Tibial nerve (tissue), 4 donors: ENCODE results near the gene CLNK.

Source experiments
- EP300 ChIP-seq, 2 donors: sonication (generic); formaldehyde crosslinking; IDR thresholded peaks; one replicate each; pipeline ENCODE4 v1.6.1; 2017; ENCODE audit warnings: antibody characterized with exemption in 2 of 2, mild to moderate bottlenecking in 1 of 2
- POLR2A ChIP-seq, 2 donors: fragments of 450-650 bp; IDR thresholded peaks; one replicate each; pipeline ENCODE4 v1.6.1; 2017; ENCODE audit warnings: antibody characterized with exemption in 2 of 2, mild to moderate bottlenecking in 2 of 2, moderate library complexity in 2 of 2
- TF ChIP-seq, protein P1 (sequence below), 5 experiments: fragments of 200-600 bp in 3 of 5; fragments of 450-650 bp in 2 of 5; sonication (generic) in 3 of 5; IDR thresholded peaks; one replicate each; pipeline ENCODE4 v1.5.1; 2016 to 2019; ENCODE audit warnings: antibody characterized with exemption in 5 of 5, mild to moderate bottlenecking in 3 of 5, moderate library complexity in 2 of 5

DNA sequence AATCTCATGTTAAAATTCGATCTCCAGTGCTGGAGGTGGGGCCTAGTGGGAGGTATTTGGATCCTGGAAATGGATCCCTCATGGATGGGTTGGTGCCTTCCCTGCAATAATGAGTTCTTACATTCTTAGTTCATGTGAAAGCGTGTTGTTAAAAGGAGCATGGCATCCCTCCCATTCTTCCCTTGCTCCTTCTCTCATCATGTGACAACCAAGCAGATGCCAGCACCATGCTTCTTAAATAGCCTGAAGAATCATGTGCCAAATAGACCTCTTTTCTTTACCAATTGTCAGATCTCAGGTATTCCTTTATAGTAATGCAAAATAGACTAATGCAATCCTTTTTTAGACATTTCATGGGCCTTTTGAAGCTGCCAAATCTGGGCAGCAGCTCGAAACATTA is 29.0 kb upstream of the CLNK start:
- TF ChIP-seq, protein P1, sequence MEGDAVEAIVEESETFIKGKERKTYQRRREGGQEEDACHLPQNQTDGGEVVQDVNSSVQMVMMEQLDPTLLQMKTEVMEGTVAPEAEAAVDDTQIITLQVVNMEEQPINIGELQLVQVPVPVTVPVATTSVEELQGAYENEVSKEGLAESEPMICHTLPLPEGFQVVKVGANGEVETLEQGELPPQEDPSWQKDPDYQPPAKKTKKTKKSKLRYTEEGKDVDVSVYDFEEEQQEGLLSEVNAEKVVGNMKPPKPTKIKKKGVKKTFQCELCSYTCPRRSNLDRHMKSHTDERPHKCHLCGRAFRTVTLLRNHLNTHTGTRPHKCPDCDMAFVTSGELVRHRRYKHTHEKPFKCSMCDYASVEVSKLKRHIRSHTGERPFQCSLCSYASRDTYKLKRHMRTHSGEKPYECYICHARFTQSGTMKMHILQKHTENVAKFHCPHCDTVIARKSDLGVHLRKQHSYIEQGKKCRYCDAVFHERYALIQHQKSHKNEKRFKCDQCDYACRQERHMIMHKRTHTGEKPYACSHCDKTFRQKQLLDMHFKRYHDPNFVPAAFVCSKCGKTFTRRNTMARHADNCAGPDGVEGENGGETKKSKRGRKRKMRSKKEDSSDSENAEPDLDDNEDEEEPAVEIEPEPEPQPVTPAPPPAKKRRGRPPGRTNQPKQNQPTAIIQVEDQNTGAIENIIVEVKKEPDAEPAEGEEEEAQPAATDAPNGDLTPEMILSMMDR (IDR thresholded peaks at IDR 0.05), result no peak
- no peak for TF ChIP-seq EP300 (IDR thresholded peaks at IDR 0.05)
- no peak for TF ChIP-seq POLR2A (IDR thresholded peaks at IDR 0.05)
